Calu3 (cell line): ENCODE measurements around the gene C5orf58. TPM values are rescaled to one million over a fixed set of nuclear protein-coding genes. Genes with fewer than 3 reads are reported as not detected.

Experiments used
- BruUV-seq: library from RNA; stranded (reverse); fragments of 400-500 nt; replicated peaks from 2 replicates; lab custom pipeline; 2021; lab: Mats Ljungman, UMichigan
- CTCF ChIA-PET: fragments of 300-600 bp; sonication (Branson Sonifier 250); formaldehyde crosslinking; loops from one replicate; lab custom pipeline; 2022; ENCODE audit warnings: antibody characterized with exemption; lab: Charles Lee
- DNase-seq: peaks from one replicate; pipeline ENCODE4 v3.0.0; 2022
- H3K27ac Mint-ChIP-seq: one replicate; pipeline ENCODE4 v1.8.0; 2022; ENCODE audit warnings: mixed read lengths; ENCODE audit not compliant: unreplicated experiment
- H3K27me3 Mint-ChIP-seq: one replicate; pipeline ENCODE4 v1.8.0; 2022; ENCODE audit warnings: mixed read lengths; ENCODE audit not compliant: unreplicated experiment
- H3K36me3 Mint-ChIP-seq: one replicate; pipeline ENCODE4 v1.8.0; 2022; ENCODE audit warnings: mild to moderate bottlenecking, moderate library complexity, mixed read lengths; ENCODE audit not compliant: insufficient read depth, unreplicated experiment
- H3K4me1 Mint-ChIP-seq: one replicate; pipeline ENCODE4 v1.8.0; 2022; ENCODE audit warnings: mild to moderate bottlenecking, low read depth, mixed read lengths; ENCODE audit not compliant: unreplicated experiment
- H3K4me3 Mint-ChIP-seq: one replicate; pipeline ENCODE4 v1.8.0; 2022; ENCODE audit warnings: mild to moderate bottlenecking, low read depth, moderate library complexity, mixed read lengths; ENCODE audit not compliant: unreplicated experiment
- H3K9me3 Mint-ChIP-seq: one replicate; pipeline ENCODE4 v1.8.0; 2022; ENCODE audit warnings: low read depth, mixed read lengths; ENCODE audit not compliant: unreplicated experiment
- intact Hi-C: fragments of 100-400 bp; cut with micrococcal nuclease; formaldehyde crosslinking; loops from one replicate; pipeline ENCODE4 v1.10.0; 2022; ENCODE audit not compliant: unreplicated experiment
- total RNA-seq: library from RNA; stranded (reverse); gene quantifications from 2 replicates; pipeline ENCODE4 v1.2.3, GENCODE V29; 2022
- TF ChIP-seq, protein P1 (sequence below): fragments of 200-600 bp; IDR thresholded peaks from one replicate; pipeline ENCODE4 v1.8.0; 2022; ENCODE audit warnings: antibody characterized with exemption; ENCODE audit not compliant: unreplicated experiment

C5orf58 gene
- total RNA-seq, 1 experiment from 2014 or later, result not detected

DNA sequence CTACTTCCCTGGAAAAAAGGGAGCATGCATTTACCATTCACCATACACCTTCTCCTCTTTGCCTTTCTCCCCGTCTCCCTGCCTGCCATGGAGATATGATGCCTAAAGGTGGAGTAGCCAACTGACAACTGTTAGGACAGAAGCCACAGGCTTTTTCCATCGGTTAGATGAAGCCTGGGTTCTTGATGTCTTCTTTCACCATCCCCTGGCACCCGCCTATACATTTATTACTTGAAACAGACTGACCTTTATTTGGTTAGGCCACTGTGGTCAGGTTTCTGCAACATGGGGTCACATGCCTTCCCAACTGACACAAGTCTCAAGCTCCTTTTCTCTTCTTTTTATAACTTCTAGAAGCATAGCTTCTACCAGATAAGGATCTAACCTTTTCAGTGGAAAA lies 57.7 kb downstream of the C5orf58 start:
- Mint-ChIP-seq H3K4me1 (no peaks in the 10 kb centered on the region), H3K27me3 (peaks cover 100% of the 10 kb centered on the region)

DNA sequence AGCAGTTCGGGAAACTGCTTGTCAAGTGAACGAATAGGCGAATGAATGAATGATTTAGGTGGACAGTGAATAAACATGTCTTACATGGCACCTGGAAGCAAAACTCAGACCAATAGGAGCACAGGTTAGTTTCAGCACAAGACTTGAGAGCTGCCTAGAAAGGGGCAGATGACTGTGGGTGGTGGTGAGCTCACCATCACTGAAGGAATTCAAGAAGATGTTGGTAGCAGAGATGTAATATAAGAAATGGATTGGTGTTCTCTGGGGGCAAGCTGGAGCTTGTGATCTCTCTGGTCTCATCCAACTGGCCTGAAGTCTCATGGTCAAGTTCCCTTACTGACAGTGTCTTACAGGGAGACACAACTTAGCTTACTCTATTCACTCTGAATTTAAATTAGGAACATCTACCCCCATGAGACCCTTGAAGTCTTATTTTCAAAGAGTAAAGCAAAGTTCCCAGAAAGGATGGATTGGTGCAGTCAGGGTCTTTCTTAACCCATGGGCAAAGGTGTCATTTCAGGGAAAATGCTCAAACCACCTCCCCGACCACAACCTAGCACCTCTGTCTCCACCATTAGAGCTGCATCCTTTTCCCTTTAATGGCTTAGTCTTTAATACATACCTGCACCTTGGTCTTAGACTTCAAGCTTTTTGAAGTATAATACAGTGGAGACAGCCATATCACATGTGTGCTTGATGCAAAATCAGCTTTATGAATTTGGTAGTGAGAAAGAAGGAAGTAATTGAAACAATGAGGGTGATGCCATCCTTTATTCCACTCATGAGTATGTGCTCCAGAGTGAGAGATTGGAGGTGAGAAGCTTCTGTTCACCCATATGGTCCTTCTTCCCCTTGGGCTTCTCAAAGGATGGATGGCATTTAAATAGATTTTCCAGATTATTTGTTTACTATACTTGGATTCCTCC lies 59.7 kb downstream of the C5orf58 start:
- Mint-ChIP-seq H3K4me1 (no peaks in the 10 kb centered on the region), H3K36me3 (no peaks in the 10 kb centered on the region), H3K27ac (no peak overlapping the region), H3K9me3 (peaks cover 9% of the 10 kb centered on the region), H3K27me3 (peaks cover 100% of the 10 kb centered on the region), H3K4me3 (no peak overlapping the region)
- TF ChIP-seq, protein P1, sequence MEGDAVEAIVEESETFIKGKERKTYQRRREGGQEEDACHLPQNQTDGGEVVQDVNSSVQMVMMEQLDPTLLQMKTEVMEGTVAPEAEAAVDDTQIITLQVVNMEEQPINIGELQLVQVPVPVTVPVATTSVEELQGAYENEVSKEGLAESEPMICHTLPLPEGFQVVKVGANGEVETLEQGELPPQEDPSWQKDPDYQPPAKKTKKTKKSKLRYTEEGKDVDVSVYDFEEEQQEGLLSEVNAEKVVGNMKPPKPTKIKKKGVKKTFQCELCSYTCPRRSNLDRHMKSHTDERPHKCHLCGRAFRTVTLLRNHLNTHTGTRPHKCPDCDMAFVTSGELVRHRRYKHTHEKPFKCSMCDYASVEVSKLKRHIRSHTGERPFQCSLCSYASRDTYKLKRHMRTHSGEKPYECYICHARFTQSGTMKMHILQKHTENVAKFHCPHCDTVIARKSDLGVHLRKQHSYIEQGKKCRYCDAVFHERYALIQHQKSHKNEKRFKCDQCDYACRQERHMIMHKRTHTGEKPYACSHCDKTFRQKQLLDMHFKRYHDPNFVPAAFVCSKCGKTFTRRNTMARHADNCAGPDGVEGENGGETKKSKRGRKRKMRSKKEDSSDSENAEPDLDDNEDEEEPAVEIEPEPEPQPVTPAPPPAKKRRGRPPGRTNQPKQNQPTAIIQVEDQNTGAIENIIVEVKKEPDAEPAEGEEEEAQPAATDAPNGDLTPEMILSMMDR, result no peak
- no peak for DNase-seq
- intact Hi-C loops, result no loop called here
- CTCF ChIA-PET, result interaction anchor here (1.6 kb wide), 1 partner anchor 32 kb away, joined by 4 read pairs; no protein-coding TSS in a partner anchor
- BruUV-seq, result no TSS peak

More for the DNA sequence above, 57.7 kb downstream of the C5orf58 start:
- no peak for DNase-seq
- CTCF ChIA-PET, result interaction anchor here (1.4 kb wide), 1 partner anchor 8 kb away, joined by 3 read pairs; no protein-coding TSS in a partner anchor
- no TSS peak for BruUV-seq
- no peak overlapping the region for H3K4me3 Mint-ChIP-seq
- H3K27ac Mint-ChIP-seq, result no peak overlapping the region
- TF ChIP-seq, protein P1, result no peak
- intact Hi-C loops, result no loop called here
- no peaks in the 10 kb centered on the region for H3K36me3 Mint-ChIP-seq
- peaks cover 9% of the 10 kb centered on the region for H3K9me3 Mint-ChIP-seq

DNA sequence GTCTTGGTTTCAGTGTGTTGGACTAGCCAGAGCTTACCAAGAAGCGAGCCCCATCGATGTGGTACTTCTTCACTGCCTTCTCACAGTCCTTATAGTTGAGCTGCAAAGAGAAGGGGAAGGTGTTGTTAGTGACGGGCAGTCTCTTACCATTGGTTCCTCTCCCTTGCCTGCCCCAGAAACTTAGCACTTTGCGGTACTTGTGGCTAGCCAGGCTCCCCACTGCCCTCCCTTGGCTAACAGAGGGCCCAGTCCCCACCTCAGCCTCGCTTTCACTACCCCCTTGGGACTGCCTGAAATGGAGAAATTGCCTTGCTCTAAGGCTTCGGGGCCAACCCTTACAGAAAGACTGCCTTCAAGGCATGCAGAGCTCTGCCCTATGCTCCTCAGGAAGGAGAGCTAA lies 60.5 kb downstream of the C5orf58 start:
- intact Hi-C loops, result no loop called here
- CTCF ChIA-PET, result no interaction called here
- Mint-ChIP-seq H3K4me1 (no peaks in the 10 kb centered on the region), H3K9me3 (peaks cover 9% of the 10 kb centered on the region), H3K27me3 (peaks cover 100% of the 10 kb centered on the region), H3K27ac (no peak overlapping the region), H3K4me3 (no peak overlapping the region), H3K36me3 (no peaks in the 10 kb centered on the region)
- no peak for DNase-seq
- no TSS peak for BruUV-seq
- TF ChIP-seq, protein P1, result no peak

DNA sequence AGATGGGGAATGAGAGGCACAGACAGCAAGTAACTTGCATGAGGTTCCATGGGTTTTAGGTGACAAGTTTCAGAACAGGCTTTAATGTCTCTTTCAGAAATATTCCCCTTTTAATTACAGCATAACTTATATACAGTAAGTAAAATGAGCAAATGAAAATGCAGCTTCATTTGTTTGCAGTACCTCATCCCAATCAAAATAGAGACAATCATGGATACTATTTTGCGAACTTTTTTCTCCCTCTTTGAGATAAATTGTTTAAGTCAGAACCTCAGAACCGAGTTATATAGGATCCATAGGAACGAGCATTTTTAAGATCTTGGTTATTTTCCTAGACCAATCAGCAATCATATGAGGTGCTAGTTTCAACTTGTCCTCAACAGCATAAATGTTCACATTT lies 61.3 kb downstream of the C5orf58 start:
- no peak overlapping the region for H3K27ac Mint-ChIP-seq
- no peak for DNase-seq
- H3K9me3 Mint-ChIP-seq, result peaks cover 9% of the 10 kb centered on the region
- H3K27me3 Mint-ChIP-seq, result peaks cover 100% of the 10 kb centered on the region
- TF ChIP-seq, protein P1, result no peak
- H3K36me3 Mint-ChIP-seq, result no peaks in the 10 kb centered on the region
- BruUV-seq, result no TSS peak
- no peaks in the 10 kb centered on the region for H3K4me1 Mint-ChIP-seq
- CTCF ChIA-PET, result no interaction called here
- H3K4me3 Mint-ChIP-seq, result no peak overlapping the region
- intact Hi-C loops, result no loop called here
